Activated T-cell treated with anti-CD3 and anti-CD28 coated beads, Interleukin-2, amount 50 U/mL, for 24 hours (primary cell): ENCODE results near the gene MTREX.
"Not testable (repeated sequence)": the region's sequence is repeated elsewhere in the genome, so short reads cannot be mapped to it uniquely, and the experiment has no call there.

Experiments
- DNase-seq: peaks from one replicate; pipeline ENCODE4 v3.0.0-alpha.2; 2020
- H3K27ac Mint-ChIP-seq: 2 replicates; pipeline ENCODE4 v1.8.0; 2020; ENCODE audit warnings: mild to moderate bottlenecking, mixed read lengths
- H3K27me3 Mint-ChIP-seq: 2 replicates; pipeline ENCODE4 v1.8.0; 2020; ENCODE audit warnings: mixed read lengths
- H3K36me3 Mint-ChIP-seq: 2 replicates; pipeline ENCODE4 v1.8.0; 2020; ENCODE audit warnings: low read depth, mixed read lengths
- H3K4me1 Mint-ChIP-seq: 2 replicates; pipeline ENCODE4 v1.8.0; 2020; ENCODE audit warnings: low read depth, mixed read lengths
- H3K4me3 Mint-ChIP-seq: 2 replicates; pipeline ENCODE4 v1.8.0; 2020; ENCODE audit warnings: mild to moderate bottlenecking, moderate library complexity, mixed read lengths
- H3K9me3 Mint-ChIP-seq: 2 replicates; pipeline ENCODE4 v1.8.0; 2020; ENCODE audit warnings: mixed read lengths

MTREX gene

DNA sequence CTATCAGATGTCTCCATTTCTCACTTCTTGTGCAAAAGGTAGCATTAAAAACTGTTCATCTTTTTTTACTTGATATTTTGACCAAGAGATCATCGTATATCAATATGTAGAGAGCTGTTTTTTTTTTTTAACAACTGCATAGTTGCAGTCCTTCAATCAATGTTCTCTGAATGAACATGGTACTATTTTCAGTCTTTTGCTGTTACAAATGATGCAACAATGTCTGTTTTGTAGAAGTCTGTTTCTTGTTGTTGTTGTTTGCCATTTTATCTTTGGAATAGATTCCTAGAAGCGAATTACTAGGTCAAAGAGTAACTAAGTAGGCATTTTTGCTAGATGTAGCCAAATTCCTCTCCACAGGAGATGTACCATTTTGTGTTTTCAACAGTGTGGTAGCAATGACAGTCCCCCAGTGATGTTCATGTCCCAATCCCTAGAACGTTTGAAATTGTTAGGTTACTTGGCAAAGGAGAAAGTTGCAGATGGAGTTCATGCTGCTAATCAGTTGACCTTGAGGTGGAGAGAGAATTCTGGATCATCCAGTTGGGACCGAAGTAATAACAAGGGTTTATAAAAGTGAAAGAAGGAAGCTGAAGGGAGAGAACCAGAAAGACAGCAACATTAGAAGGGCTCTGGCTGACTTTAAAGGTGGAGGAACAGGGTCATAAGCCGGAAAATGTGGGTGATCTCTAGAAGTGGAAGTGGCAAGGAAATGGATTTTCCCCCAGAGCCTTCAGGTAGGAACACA, 6.3 kb downstream of the MTREX start:
- Mint-ChIP-seq H3K27ac (peak overlapping the region; percentile 39), H3K4me1 (peaks cover 69% of the 10 kb centered on the region), H3K36me3 (peaks cover 60% of the 10 kb centered on the region), H3K9me3 (peaks cover 15% of the 10 kb centered on the region), H3K27me3 (no peaks in the 10 kb centered on the region), H3K4me3 (no peak overlapping the region)
- no peak for DNase-seq

DNA sequence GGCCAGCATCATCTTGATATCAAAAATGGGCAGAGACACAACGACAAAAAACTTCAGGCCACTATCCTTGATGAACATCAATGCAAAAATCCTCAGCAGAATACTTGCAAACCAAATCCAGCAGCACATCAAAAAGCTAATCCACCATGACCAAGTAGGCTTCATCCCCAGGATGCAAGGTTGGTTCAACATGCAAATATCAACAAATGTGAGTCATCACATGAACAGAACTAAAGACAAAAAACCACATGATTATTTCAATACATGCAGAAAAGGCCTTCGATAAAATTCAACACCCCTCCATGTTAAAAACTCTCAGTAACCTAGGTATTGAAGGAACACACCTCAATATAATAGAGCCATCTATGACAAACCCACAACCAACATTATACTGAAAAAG, 8.5 kb downstream of the MTREX start:
- Mint-ChIP-seq H3K36me3 (peaks cover 60% of the 10 kb centered on the region), H3K4me1 (peaks cover 75% of the 10 kb centered on the region), H3K27ac (peak overlapping the region; percentile 8), H3K9me3 (peaks cover 15% of the 10 kb centered on the region), H3K4me3 (no peak overlapping the region), H3K27me3 (no peaks in the 10 kb centered on the region)
- DNase-seq = no peak

DNA sequence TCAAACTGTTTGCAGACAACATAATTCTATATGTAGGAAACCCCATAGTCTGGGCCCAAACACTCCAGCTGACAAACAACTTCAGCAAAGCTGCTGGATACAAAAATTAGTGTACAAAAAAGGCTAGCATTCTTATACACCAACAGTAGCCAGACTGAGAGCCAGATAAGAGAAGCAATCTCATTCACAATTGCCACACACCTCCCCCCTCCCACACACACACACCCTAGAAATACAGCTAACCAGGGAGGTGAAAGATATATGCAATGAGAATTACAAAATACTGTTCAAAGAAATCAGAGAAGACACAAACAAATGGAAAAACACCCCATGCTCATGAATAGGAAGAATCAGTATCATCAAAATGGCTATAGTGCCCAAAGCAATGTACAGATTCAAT, 9.0 kb downstream of the MTREX start:
- no peak for DNase-seq
- Mint-ChIP-seq H3K27ac (no peak overlapping the region), H3K9me3 (peaks cover 15% of the 10 kb centered on the region), H3K27me3 (no peaks in the 10 kb centered on the region), H3K4me1 (peaks cover 72% of the 10 kb centered on the region), H3K4me3 (no peak overlapping the region), H3K36me3 (peaks cover 58% of the 10 kb centered on the region)

DNA sequence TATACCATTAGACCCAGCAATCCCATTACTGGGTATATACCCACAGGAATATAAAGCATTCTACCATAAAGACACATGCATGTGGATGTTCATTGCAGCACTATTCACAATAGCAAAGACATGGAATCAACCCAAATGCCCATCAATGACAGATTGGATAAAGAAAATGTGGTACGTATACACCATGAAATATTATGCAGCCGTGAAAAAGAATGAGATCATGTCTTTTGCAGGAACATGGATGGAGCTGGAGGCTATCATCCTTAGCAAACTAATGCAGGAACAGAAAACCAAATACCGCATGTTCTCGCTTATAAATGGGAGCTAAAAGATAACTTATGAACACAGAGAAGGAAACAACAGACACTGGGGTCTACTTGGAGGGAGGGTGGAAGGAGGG, 10.4 kb downstream of the MTREX start:
- peaks cover 66% of the 10 kb centered on the region for H3K4me1 Mint-ChIP-seq
- DNase-seq = not testable (repeated sequence)
- peaks cover 65% of the 10 kb centered on the region for H3K36me3 Mint-ChIP-seq

DNA sequence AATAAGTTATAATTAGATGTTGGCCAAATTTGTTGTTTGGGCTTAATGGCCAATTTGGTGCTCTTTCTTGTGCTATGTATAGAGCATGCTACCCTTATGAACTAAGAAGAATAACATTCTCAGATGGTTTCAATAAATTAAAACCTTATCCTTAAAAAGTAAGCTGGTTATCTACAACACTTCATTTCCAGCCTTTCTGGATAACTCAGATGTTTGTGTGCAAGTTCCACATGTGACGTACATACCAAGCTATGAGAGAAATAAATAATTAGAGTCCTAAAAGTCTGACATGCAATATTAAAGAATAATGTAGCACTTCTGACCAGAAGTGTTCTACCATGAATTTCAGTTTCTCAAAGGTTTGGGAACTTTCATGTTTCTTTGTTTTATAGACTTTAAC, 11.7 kb downstream of the MTREX start:
- H3K4me1 Mint-ChIP-seq = peaks cover 57% of the 10 kb centered on the region
- no peak for DNase-seq
- H3K27ac Mint-ChIP-seq = no peak overlapping the region
- H3K4me3 Mint-ChIP-seq = no peak overlapping the region
- no peaks in the 10 kb centered on the region for H3K27me3 Mint-ChIP-seq
- peaks cover 66% of the 10 kb centered on the region for H3K36me3 Mint-ChIP-seq
- H3K9me3 Mint-ChIP-seq = peaks cover 15% of the 10 kb centered on the region

More for the DNA sequence above, 10.4 kb downstream of the MTREX start:
- not testable (repeated sequence) for H3K4me3 Mint-ChIP-seq, H3K27ac Mint-ChIP-seq, H3K27me3 Mint-ChIP-seq
- H3K9me3 Mint-ChIP-seq = peaks cover 15% of the 10 kb centered on the region

DNA sequence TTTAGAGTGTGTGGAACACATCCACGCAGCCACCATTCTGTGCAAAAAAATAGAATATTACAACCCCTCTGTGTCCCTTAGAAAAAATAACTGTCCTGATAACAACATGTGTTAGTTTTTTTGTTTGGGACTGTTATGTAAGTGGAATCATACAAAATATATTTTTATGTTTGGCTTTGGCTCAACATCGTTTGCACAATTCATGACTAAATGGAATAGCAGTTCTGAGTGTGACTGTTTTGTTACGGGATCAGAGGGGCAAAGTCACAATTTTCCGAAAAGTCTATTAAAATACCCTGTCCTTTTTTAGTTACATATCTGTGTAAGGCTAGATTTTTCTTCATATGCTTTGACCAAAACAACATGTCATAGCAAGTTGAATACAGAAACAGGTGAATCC, 12.8 kb downstream of the MTREX start:
- no peak for DNase-seq
- Mint-ChIP-seq H3K4me1 (peaks cover 55% of the 10 kb centered on the region), H3K27ac (no peak overlapping the region), H3K27me3 (no peaks in the 10 kb centered on the region), H3K9me3 (peaks cover 15% of the 10 kb centered on the region), H3K36me3 (peaks cover 68% of the 10 kb centered on the region), H3K4me3 (no peak overlapping the region)

DNA sequence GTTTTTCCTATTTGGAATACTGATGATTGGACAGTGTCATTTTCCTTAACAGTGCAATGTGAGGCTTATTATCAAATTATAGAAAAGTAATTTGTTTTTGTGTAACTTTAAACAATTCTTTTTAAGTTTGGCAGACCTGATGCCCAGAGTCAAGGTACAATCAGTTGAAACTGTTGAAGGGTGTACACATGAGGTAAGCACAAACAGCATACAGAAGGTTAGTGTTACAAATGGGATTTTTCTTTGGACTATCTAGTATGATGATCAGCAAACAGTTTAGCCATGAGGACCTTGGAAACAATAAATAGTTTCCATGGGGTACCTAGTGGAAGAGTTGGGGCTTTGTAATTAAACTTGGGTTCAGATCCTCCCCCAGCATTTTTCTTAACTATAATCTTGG, 16.2 kb downstream of the MTREX start:
- no peaks in the 10 kb centered on the region for H3K27me3 Mint-ChIP-seq
- DNase-seq = no peak
- no peak overlapping the region for H3K27ac Mint-ChIP-seq
- no peak overlapping the region for H3K4me3 Mint-ChIP-seq
- H3K9me3 Mint-ChIP-seq = no peaks in the 10 kb centered on the region
- peaks cover 73% of the 10 kb centered on the region for H3K36me3 Mint-ChIP-seq
- peaks cover 38% of the 10 kb centered on the region for H3K4me1 Mint-ChIP-seq

DNA sequence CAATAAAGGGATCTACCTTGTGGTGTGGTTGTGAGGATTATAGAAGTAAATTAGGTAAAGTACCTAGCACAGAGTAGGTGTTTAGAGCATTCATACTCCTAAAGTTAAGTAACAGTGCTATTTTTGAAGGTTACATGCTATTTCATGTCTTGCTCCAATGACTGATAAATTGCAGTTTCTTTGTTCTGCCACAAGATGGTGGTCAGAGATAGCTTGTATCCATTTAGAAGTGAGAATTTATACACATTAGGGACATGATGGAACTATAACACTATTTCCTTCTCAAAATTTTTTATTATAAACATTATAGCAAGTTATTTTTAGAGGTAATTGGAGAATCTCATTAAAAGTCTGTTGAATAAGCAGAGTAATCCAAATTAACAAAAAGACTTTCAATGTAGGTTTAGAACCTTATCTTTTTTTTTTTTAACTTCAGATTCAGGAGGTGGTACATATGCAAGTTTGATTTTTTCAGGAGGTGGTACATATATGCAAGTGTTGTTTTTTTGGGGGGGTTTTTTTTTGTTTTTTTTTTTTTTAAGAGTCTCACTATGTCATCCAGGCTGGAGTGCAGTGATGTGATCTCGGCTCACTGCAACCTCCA, 17.1 kb downstream of the MTREX start:
- peaks cover 80% of the 10 kb centered on the region for H3K36me3 Mint-ChIP-seq
- no peaks in the 10 kb centered on the region for H3K27me3 Mint-ChIP-seq
- peaks cover 34% of the 10 kb centered on the region for H3K4me1 Mint-ChIP-seq
- H3K9me3 Mint-ChIP-seq = no peaks in the 10 kb centered on the region
- H3K27ac Mint-ChIP-seq = no peak overlapping the region
- DNase-seq = no peak
- no peak overlapping the region for H3K4me3 Mint-ChIP-seq

DNA sequence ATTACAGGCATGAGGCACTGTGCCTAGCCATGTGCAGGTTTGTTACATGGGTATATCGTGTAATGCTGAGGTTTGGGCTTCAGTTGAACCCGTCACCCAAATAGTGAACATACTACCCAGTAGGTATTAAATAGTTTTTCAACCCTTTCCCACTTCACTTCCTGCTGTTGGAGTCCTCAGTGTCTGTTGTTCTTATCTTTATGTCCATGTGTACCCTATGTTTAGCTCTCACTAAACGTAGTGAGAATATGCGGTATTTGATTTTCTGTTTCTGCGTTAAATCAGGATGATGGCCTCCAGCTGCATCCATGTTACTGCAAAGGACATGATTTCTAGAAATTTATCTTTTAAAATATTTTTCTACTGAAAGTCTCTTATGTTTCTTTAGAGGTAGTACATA, 17.8 kb downstream of the MTREX start:
- Mint-ChIP-seq H3K4me3 (no peak overlapping the region), H3K4me1 (peaks cover 36% of the 10 kb centered on the region), H3K36me3 (peaks cover 83% of the 10 kb centered on the region), H3K27ac (no peak overlapping the region), H3K27me3 (no peaks in the 10 kb centered on the region), H3K9me3 (no peaks in the 10 kb centered on the region)
- no peak for DNase-seq

DNA sequence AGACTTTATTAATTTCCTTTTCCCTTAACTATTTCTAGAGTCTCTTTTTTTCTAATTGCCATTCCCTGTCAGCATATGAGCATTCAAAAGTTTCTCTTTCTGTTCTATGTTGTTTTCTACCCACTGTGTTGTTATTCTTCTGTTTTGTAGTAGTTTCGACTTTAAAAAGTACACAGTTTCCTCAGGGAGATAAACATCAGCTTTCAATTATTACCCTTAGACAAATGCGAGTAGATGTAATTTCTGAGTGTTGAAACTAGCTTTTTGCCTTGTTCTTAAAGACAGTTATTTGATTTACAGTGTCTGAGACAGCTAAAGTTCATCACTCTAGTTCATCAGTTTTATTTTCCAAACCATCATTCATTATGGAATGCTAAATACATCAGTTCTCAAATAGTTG, 19.5 kb downstream of the MTREX start:
- no peaks in the 10 kb centered on the region for H3K27me3 Mint-ChIP-seq
- H3K4me1 Mint-ChIP-seq = peaks cover 40% of the 10 kb centered on the region
- no peak overlapping the region for H3K4me3 Mint-ChIP-seq
- peak overlapping the region; percentile 76 for H3K27ac Mint-ChIP-seq
- peaks cover 93% of the 10 kb centered on the region for H3K36me3 Mint-ChIP-seq
- DNase-seq = no peak
- no peaks in the 10 kb centered on the region for H3K9me3 Mint-ChIP-seq

DNA sequence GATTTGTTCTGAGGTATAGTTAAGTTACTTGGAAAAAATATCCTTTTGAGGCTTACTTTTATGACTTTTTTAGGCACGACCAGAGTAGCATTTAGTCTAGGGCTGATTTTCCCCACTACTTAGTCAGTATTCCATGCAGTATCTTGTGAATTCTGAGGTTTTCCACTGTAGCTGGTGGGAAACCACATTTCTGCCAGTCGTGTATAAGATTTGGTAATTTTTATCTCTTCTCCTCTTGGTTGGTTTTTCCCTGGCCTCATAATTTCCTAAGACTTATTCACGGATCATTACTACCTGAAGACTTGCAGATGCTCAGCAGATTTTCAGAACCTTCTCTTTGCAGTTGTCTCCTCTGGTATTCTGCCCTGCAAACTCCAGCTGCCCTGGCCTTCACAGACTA, 23.5 kb downstream of the MTREX start:
- Mint-ChIP-seq H3K4me3 (no peak overlapping the region), H3K4me1 (peaks cover 42% of the 10 kb centered on the region), H3K27ac (peak overlapping the region; percentile 69), H3K27me3 (no peaks in the 10 kb centered on the region), H3K9me3 (no peaks in the 10 kb centered on the region), H3K36me3 (peaks cover 88% of the 10 kb centered on the region)
- DNase-seq = no peak

DNA sequence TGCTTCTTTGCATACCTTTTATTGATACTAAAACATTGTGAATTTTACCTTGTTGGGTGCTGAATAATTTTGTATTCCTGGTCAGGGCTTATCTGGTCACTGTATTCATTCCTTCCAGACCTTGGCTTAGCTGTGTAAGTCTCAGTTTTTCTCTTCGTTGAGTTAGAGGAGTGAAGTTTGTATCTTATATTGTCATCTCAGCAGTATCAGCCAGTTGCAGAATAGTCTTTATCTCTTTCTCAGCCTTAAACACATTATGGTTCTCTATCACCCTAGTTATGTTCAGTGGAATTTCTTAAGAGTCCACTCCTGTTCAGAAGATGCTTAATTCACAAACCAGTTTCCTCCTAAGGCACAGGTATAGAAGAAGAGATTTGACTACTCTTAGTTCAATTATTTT, 25.2 kb downstream of the MTREX start:
- H3K36me3 Mint-ChIP-seq = peaks cover 85% of the 10 kb centered on the region
- no peaks in the 10 kb centered on the region for H3K27me3 Mint-ChIP-seq

DNA sequence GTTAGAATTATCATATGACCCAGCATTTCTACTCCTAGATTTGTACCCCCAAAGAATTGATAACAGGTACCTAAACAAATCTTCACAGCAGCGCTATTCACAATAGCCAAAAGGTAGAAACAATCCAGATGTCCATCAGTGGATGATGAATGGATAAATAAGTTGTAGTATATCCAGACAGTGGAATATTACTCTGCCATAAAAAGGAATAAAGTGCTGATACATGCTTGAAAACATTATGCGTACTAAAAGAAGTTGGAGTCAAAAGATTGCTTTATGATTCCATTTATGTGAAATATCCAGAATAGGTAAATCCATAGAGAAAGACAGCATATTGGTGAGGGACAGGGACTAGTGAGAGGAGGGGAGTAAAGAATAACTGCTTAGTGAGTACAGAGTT, 26.0 kb downstream of the MTREX start:
- Mint-ChIP-seq H3K36me3 (peaks cover 83% of the 10 kb centered on the region), H3K27ac (no peak overlapping the region)

More for the DNA sequence above, 25.2 kb downstream of the MTREX start:
- Mint-ChIP-seq H3K9me3 (no peaks in the 10 kb centered on the region), H3K27ac (no peak overlapping the region), H3K4me1 (peaks cover 40% of the 10 kb centered on the region), H3K4me3 (no peak overlapping the region)
- no peak for DNase-seq

DNA sequence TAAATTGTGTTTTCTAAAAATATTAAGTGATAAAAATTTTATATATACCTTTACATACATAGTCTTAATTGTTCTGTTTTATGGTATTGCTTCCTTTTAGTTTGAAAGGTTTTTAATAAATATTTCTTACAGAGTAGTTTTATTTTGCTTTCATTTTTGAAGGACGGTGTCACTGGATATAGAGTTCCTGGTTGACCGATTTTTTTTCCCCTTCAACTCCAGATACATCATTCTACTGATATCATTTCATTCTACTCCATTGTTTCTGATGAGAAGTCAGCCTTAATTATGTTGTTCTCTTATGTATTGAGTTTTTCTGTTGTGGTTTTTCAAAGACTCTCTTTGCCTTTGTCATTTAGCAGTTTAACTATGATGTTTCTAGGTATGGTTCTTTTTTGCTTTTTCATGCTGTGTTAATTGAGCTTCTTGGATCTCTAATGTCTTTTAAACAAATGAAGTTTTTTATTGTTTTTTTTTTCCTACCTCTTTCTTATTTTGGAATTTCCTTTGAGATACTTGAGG, 30.4 kb downstream of the MTREX start:
- peaks cover 36% of the 10 kb centered on the region for H3K4me1 Mint-ChIP-seq
- no peak for DNase-seq
- H3K9me3 Mint-ChIP-seq = no peaks in the 10 kb centered on the region
- no peaks in the 10 kb centered on the region for H3K27me3 Mint-ChIP-seq
- H3K36me3 Mint-ChIP-seq = peaks cover 77% of the 10 kb centered on the region
- H3K27ac Mint-ChIP-seq = peak overlapping the region; percentile 89
- peak overlapping the region; percentile 43 for H3K4me3 Mint-ChIP-seq

More for the DNA sequence above, 26.0 kb downstream of the MTREX start:
- no peak for DNase-seq
- no peaks in the 10 kb centered on the region for H3K27me3 Mint-ChIP-seq
- H3K4me1 Mint-ChIP-seq = peaks cover 46% of the 10 kb centered on the region
- H3K4me3 Mint-ChIP-seq = no peak overlapping the region
- no peaks in the 10 kb centered on the region for H3K9me3 Mint-ChIP-seq

DNA sequence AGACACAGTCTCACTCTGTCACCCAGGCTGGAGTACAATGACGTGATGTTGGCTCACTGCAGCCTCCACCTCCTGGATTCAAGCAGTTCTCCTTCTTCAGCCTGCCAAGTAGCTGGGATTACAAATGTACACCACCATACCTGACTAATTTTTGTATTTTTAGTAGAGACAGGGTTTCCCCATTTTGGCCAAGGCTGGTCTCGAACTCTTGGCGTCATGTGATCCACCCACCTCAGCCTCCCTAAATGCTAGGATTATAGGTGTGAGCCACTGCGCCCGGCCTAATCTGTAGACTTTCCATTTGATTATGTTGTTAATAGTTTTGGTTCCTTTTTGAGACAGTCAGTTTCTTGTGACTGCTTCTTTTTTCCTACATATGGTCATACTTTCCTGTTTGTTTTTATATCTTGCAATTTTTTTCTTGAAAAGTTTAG, 31.0 kb downstream of the MTREX start:
- Mint-ChIP-seq H3K27me3 (no peaks in the 10 kb centered on the region), H3K27ac (peak overlapping the region; percentile 89), H3K9me3 (no peaks in the 10 kb centered on the region), H3K4me3 (peak overlapping the region; percentile 43), H3K4me1 (peaks cover 36% of the 10 kb centered on the region), H3K36me3 (peaks cover 77% of the 10 kb centered on the region)
- peak; percentile 61 for DNase-seq
